Caco-2 (cell line): ENCODE data around the gene ARHGAP27. TPM values are rescaled to one million over a fixed set of nuclear protein-coding genes. Genes with fewer than 3 reads are reported as not detected.

ENCODE experiments used
- BruUV-seq: library from RNA; stranded (reverse); fragments of 400-500 nt; replicated peaks from 2 replicates; lab custom pipeline; 2021; lab: Mats Ljungman, UMichigan
- CTCF ChIA-PET: fragments of 300-600 bp; sonication (Branson Sonifier 250); formaldehyde crosslinking; loops from one replicate; lab custom pipeline; 2022; ENCODE audit warnings: antibody characterized with exemption; lab: Charles Lee
- POLR2A ChIA-PET: fragments of 300-600 bp; sonication (Branson Sonifier 250); formaldehyde crosslinking; loops from one replicate; lab custom pipeline; 2022; ENCODE audit warnings: antibody characterized with exemption; lab: Charles Lee
- DNase-seq, 2 experiments: peaks; one replicate each; pipeline versions ENCODE4 v3.0.0 to v3.0.0-alpha.2; 2020 to 2022
- H3K27me3 ChIP-seq: replicated peaks from 2 replicates; pipeline ENCODE4 v1.6.0; 2011; ENCODE audit warnings: low read length; ENCODE audit not compliant: control insufficient read depth, insufficient read depth
- H3K36me3 ChIP-seq: 2 replicates; pipeline ENCODE4 v1.5.1; 2011; ENCODE audit warnings: low read length; ENCODE audit not compliant: control insufficient read depth, insufficient read depth
- H3K4me1 ChIP-seq: fragments of 250-450 bp; sonication (Bioruptor Pico); 2 replicates; pipeline ENCODE4 v1.5.1; 2020; ENCODE audit warnings: mild to moderate bottlenecking
- H3K4me3 ChIP-seq: 2 replicates; pipeline ENCODE4 v1.5.1; 2011; ENCODE audit warnings: low read depth, mild to moderate bottlenecking, control low read depth, low read length
- H3K9me3 ChIP-seq: fragments of 250-450 bp; sonication (Bioruptor Pico); 2 replicates; pipeline ENCODE4 v1.5.1; 2020; ENCODE audit warnings: mild to moderate bottlenecking, moderate library complexity
- H3K27ac Mint-ChIP-seq: one replicate; pipeline ENCODE4 v1.8.0; 2022; ENCODE audit warnings: mixed read lengths; ENCODE audit not compliant: unreplicated experiment
- H3K27me3 Mint-ChIP-seq: one replicate; pipeline ENCODE4 v1.8.0; 2022; ENCODE audit warnings: mixed read lengths; ENCODE audit not compliant: insufficient read depth, unreplicated experiment
- H3K36me3 Mint-ChIP-seq: one replicate; pipeline ENCODE4 v1.8.0; 2022; ENCODE audit warnings: mild to moderate bottlenecking, mixed read lengths; ENCODE audit not compliant: insufficient read depth, unreplicated experiment
- H3K4me1 Mint-ChIP-seq: one replicate; pipeline ENCODE4 v1.8.0; 2022; ENCODE audit warnings: low read depth, mixed read lengths; ENCODE audit not compliant: unreplicated experiment
- H3K4me3 Mint-ChIP-seq: one replicate; pipeline ENCODE4 v1.8.0; 2022; ENCODE audit warnings: mild to moderate bottlenecking, moderate library complexity, mixed read lengths; ENCODE audit not compliant: unreplicated experiment
- H3K9me3 Mint-ChIP-seq: one replicate; pipeline ENCODE4 v1.8.0; 2022; ENCODE audit warnings: mixed read lengths; ENCODE audit not compliant: unreplicated experiment
- CTCF ChIP-seq, 2 experiments: fragments of 200-600 bp in 1 of 2; IDR thresholded peaks; 1 replicate in 1 of 2; 2 replicates in 1 of 2; pipeline versions ENCODE4 v1.5.1 to v1.8.0; 2011 to 2022; ENCODE audit warnings: antibody characterized with exemption in 1 of 2, control low read depth in 1 of 2, inconsistent platforms in 1 of 2, low read depth in 1 of 2, low read length in 1 of 2, mild to moderate bottlenecking in 1 of 2, moderate library complexity in 1 of 2; ENCODE audit not compliant: insufficient read depth in 1 of 2, severe bottlenecking in 1 of 2, unreplicated experiment in 1 of 2
- intact Hi-C: fragments of 100-400 bp; cut with micrococcal nuclease; formaldehyde crosslinking; loops from one replicate; pipeline ENCODE4 v1.10.0; 2022; ENCODE audit not compliant: unreplicated experiment
- total RNA-seq: library from RNA; stranded (reverse); gene quantifications from 2 replicates; pipeline ENCODE4 v1.2.3, GENCODE V29; 2022

The ARHGAP27 gene
- total RNA-seq, 1 experiment from 2014 or later: 35.9 TPM

DNA sequence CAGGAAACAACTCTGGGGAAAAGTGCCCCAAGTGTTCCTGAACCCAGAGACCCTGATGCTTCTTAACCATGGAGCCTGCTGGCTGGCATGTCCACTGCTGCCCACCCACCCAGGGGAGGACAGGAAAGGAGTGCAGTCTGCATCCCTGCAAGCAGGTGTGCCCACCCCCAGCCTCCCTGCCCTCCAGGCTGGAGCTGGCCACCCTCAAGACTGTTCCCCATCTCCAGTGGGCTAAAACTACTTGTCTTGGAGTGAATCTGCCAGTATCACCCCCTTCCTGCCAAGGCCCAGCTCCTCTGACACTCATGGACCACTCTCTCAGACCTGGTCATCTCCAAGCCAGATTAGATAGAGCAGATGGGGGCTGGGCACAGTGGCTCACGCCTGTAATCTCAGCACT, 29.8 kb downstream of the ARHGAP27 start:
- Mint-ChIP-seq H3K27ac (no peak overlapping the region), H3K27me3 (no peaks in the 10 kb centered on the region), H3K9me3 (no peaks in the 10 kb centered on the region), H3K4me1 (peaks cover 7% of the 10 kb centered on the region), H3K36me3 (peaks cover 46% of the 10 kb centered on the region), H3K4me3 (no peak overlapping the region)
- DNase-seq: no peak
- ChIA-PET CTCF (interaction anchor here (1.8 kb wide), 1 partner anchor 22 kb away, joined by 6 read pairs; no protein-coding TSS in a partner anchor), POLR2A (interaction anchor here (0.5 kb wide), 1 partner anchor 83 kb away, joined by 4 read pairs; no protein-coding TSS in a partner anchor)
- Histone ChIP-seq H3K4me1 (peaks cover 28% of the 10 kb centered on the region), H3K9me3 (no peaks in the 10 kb centered on the region), H3K27me3 (no peaks in the 10 kb centered on the region), H3K36me3 (peaks cover 9% of the 10 kb centered on the region), H3K4me3 (no peak overlapping the region)
- TF ChIP-seq CTCF (IDR thresholded peaks at IDR 0.05; ENCODE audit: insufficient read depth in 1 of 2, low read depth in 1 of 2, low read length in 1 of 2, severe bottlenecking in 1 of 2, unreplicated experiment in 1 of 2): no peak
- BruUV-seq: no TSS peak
- intact Hi-C loops: no loop called here

DNA sequence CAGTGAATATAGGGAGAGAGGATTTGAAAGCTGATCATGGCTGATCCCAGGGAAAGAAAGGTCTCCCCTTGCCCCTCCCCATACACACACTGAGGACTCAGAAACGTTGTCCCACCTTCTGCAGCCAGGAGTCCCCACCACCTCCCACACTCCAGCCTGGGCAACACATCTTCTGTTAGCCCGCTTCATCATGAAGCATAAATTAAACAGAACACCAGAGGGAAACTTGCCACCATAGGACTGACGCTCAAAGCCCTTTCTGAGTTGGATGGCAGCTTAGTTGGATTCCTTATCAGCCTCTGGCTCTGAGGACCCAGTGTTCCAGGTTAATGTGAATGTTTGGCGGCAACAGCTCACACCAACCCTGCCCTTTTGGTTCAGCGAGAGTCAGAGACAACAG, 33.9 kb downstream of the ARHGAP27 start:
- POLR2A ChIA-PET: no interaction called here
- no TSS peak for BruUV-seq
- Histone ChIP-seq H3K9me3 (no peaks in the 10 kb centered on the region), H3K4me3 (no peak overlapping the region), H3K36me3 (peaks cover 16% of the 10 kb centered on the region), H3K27me3 (no peaks in the 10 kb centered on the region), H3K4me1 (peaks cover 9% of the 10 kb centered on the region)
- Mint-ChIP-seq H3K4me3 (no peak overlapping the region), H3K36me3 (peaks cover 44% of the 10 kb centered on the region), H3K4me1 (no peaks in the 10 kb centered on the region), H3K27ac (no peak overlapping the region), H3K9me3 (no peaks in the 10 kb centered on the region), H3K27me3 (no peaks in the 10 kb centered on the region)
- DNase-seq: no peak
- peak in 1 of 2 experiments; percentile 13 for TF ChIP-seq CTCF (IDR thresholded peaks at IDR 0.05; ENCODE audit: insufficient read depth in 1 of 2, low read depth in 1 of 2, low read length in 1 of 2, severe bottlenecking in 1 of 2, unreplicated experiment in 1 of 2)
- intact Hi-C loops: no loop called here
- CTCF ChIA-PET: interaction anchor here (0.6 to 8.7 kb wide), 3 partner anchors 8 to 183 kb away, joined by 3 to 105 read pairs (median 4); no protein-coding TSS in a partner anchor

- Histone ChIP-seq H3K36me3 (peaks cover 14% of the 10 kb centered on the region), H3K4me1 (no peaks in the 10 kb centered on the region), H3K27me3 (no peaks in the 10 kb centered on the region), H3K4me3 (no peak overlapping the region), H3K9me3 (no peaks in the 10 kb centered on the region)
- no peak for DNase-seq
- Mint-ChIP-seq H3K4me1 (no peaks in the 10 kb centered on the region), H3K27me3 (no peaks in the 10 kb centered on the region), H3K9me3 (no peaks in the 10 kb centered on the region), H3K27ac (no peak overlapping the region), H3K36me3 (peaks cover 49% of the 10 kb centered on the region), H3K4me3 (no peak overlapping the region)
- CTCF ChIA-PET: interaction anchor here (1.5 to 8.7 kb wide), 2 partner anchors 9 to 28 kb away, joined by 3 to 105 read pairs; no protein-coding TSS in a partner anchor
- BruUV-seq: no TSS peak
- no peak for TF ChIP-seq CTCF (IDR thresholded peaks at IDR 0.05; ENCODE audit: insufficient read depth in 1 of 2, low read depth in 1 of 2, low read length in 1 of 2, severe bottlenecking in 1 of 2, unreplicated experiment in 1 of 2)
- intact Hi-C loops: no loop called here
- POLR2A ChIA-PET: no interaction called here
Observed at GRCh38 chr17:45397796-45398195, 34.9 kb downstream of the ARHGAP27 start.
